ENCODE data around the gene LRP1B. TPM values are rescaled to one million over a fixed set of nuclear protein-coding genes. Genes with fewer than 3 reads are reported as not detected.
"Not testable (repeated sequence)": the region's sequence is repeated elsewhere in the genome, so short reads cannot be mapped to it uniquely, and the experiment has no call there.

LRP1B gene
- total and polyA plus RNA-seq, 4 donors = 0.01 to 0.84 (median 0.17) TPM

DNA sequence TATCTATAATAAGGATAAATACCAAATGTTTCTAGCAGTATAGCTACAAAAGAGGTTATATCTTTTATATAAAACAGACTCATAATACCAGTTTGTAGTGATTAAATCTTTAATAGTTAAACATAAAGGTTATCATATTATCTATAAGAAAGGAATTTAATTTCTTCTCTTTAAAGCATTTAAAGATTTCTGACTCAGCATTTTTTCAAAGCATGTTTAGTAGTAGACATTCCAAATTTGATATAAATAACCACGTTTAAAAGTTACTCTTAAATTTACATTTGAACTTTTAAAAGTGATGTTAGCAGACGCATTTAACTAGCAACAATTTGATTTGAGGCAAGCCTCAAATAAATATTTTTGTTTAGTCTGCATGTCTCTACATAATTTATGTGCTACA is 1842.6 kb downstream of the LRP1B start:
- 58% methylated on average over 2 of the region's 2 CpGs for WGBS
- Histone ChIP-seq H3K9ac (ENCODE audit: low read depth in 1 of 2, low read length in 2 of 2) (no peak overlapping the region), H3K27me3 (ENCODE audit: control insufficient read depth in 4 of 4, insufficient read depth in 4 of 4, low read length in 3 of 4) (no peaks in the 10 kb centered on the region), H3K9me3 (ENCODE audit: control insufficient read depth in 4 of 4, low read length in 3 of 4) (no peaks in the 10 kb centered on the region), H3K4me3 (ENCODE audit: low read depth in 1 of 3, low read length in 3 of 3) (no peak overlapping the region), H3K4me1 (ENCODE audit: control insufficient read depth in 4 of 4, insufficient read depth in 4 of 4, low read length in 3 of 4) (no peaks in the 10 kb centered on the region), H3K27ac (ENCODE audit: low read depth in 1 of 2, low read length in 2 of 2) (no peak overlapping the region), H3K36me3 (ENCODE audit: control insufficient read depth in 4 of 4, insufficient read depth in 3 of 4, low read depth in 1 of 4, low read length in 3 of 4) (no peaks in the 10 kb centered on the region)
- no peak for TF ChIP-seq NR2F2 (IDR thresholded peaks at IDR 0.05)
- TF ChIP-seq TAF1 (conservative IDR thresholded peaks at IDR 0.05) = no peak
- no peak for TF ChIP-seq HNF4A (conservative IDR thresholded peaks at IDR 0.05)
- TF ChIP-seq, protein P1, sequence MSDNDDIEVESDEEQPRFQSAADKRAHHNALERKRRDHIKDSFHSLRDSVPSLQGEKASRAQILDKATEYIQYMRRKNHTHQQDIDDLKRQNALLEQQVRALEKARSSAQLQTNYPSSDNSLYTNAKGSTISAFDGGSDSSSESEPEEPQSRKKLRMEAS (IDR thresholded peaks at IDR 0.05) = no peak
- TF ChIP-seq RXRA (IDR thresholded peaks at IDR 0.05) = no peak
- no peak for TF ChIP-seq GABPA (IDR thresholded peaks at IDR 0.05 in 1 of 2, conservative IDR thresholded peaks at IDR 0.05 in 1 of 2)
- no peak for TF ChIP-seq EGR1 (IDR thresholded peaks at IDR 0.05; ENCODE audit: low read depth in 2 of 2)
- TF ChIP-seq RAD21 (IDR thresholded peaks at IDR 0.05) = no peak
- TF ChIP-seq YY1 (IDR thresholded peaks at IDR 0.05) = no peak
- no peak for DNase-seq (ENCODE audit: low spot score)

DNA sequence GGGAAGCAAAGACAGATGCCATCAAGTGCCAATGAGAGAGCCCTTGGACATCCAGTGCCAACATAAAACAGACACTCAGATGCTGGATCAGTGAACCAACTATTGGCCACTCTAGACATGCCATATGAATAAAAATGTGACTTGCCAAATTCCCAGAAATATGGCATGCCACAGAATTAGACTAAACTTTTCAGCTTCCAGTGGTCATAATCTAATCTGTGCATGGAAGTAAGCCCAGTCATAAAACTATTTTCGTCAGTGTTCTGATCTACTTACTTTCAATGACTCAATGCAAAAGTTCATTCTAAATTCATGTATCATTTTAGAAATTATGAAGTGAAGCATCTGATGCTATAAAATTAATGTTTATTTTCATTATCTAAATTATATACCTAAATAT is 1844.4 kb downstream of the LRP1B start:
- Histone ChIP-seq H3K27me3 (ENCODE audit: control insufficient read depth in 4 of 4, insufficient read depth in 4 of 4, low read length in 3 of 4) (no peaks in the 10 kb centered on the region), H3K9me3 (ENCODE audit: control insufficient read depth in 4 of 4, low read length in 3 of 4) (no peaks in the 10 kb centered on the region), H3K4me1 (ENCODE audit: control insufficient read depth in 4 of 4, insufficient read depth in 4 of 4, low read length in 3 of 4) (no peaks in the 10 kb centered on the region), H3K4me3 (ENCODE audit: low read depth in 1 of 3, low read length in 3 of 3) (no peak overlapping the region), H3K36me3 (ENCODE audit: control insufficient read depth in 4 of 4, insufficient read depth in 3 of 4, low read depth in 1 of 4, low read length in 3 of 4) (no peaks in the 10 kb centered on the region), H3K27ac (ENCODE audit: low read depth in 1 of 2, low read length in 2 of 2) (no peak overlapping the region), H3K9ac (ENCODE audit: low read depth in 1 of 2, low read length in 2 of 2) (no peak overlapping the region)
- no peak for DNase-seq (ENCODE audit: low spot score)
- TF ChIP-seq YY1 (IDR thresholded peaks at IDR 0.05) (no peak), TAF1 (conservative IDR thresholded peaks at IDR 0.05) (no peak), RAD21 (IDR thresholded peaks at IDR 0.05) (no peak), SP1 (IDR thresholded peaks at IDR 0.05) (no peak), EGR1 (IDR thresholded peaks at IDR 0.05; ENCODE audit: low read depth in 2 of 2) (no peak), FOXA1 (IDR thresholded peaks at IDR 0.05) (no peak), NR2F2 (IDR thresholded peaks at IDR 0.05) (no peak), RXRA (IDR thresholded peaks at IDR 0.05) (no peak), HNF4A (conservative IDR thresholded peaks at IDR 0.05) (no peak), JUND (IDR thresholded peaks at IDR 0.05) (no peak)
- TF ChIP-seq, protein P2, sequence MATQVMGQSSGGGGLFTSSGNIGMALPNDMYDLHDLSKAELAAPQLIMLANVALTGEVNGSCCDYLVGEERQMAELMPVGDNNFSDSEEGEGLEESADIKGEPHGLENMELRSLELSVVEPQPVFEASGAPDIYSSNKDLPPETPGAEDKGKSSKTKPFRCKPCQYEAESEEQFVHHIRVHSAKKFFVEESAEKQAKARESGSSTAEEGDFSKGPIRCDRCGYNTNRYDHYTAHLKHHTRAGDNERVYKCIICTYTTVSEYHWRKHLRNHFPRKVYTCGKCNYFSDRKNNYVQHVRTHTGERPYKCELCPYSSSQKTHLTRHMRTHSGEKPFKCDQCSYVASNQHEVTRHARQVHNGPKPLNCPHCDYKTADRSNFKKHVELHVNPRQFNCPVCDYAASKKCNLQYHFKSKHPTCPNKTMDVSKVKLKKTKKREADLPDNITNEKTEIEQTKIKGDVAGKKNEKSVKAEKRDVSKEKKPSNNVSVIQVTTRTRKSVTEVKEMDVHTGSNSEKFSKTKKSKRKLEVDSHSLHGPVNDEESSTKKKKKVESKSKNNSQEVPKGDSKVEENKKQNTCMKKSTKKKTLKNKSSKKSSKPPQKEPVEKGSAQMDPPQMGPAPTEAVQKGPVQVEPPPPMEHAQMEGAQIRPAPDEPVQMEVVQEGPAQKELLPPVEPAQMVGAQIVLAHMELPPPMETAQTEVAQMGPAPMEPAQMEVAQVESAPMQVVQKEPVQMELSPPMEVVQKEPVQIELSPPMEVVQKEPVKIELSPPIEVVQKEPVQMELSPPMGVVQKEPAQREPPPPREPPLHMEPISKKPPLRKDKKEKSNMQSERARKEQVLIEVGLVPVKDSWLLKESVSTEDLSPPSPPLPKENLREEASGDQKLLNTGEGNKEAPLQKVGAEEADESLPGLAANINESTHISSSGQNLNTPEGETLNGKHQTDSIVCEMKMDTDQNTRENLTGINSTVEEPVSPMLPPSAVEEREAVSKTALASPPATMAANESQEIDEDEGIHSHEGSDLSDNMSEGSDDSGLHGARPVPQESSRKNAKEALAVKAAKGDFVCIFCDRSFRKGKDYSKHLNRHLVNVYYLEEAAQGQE (IDR thresholded peaks at IDR 0.05) = no peak
- TF ChIP-seq, protein P3, sequence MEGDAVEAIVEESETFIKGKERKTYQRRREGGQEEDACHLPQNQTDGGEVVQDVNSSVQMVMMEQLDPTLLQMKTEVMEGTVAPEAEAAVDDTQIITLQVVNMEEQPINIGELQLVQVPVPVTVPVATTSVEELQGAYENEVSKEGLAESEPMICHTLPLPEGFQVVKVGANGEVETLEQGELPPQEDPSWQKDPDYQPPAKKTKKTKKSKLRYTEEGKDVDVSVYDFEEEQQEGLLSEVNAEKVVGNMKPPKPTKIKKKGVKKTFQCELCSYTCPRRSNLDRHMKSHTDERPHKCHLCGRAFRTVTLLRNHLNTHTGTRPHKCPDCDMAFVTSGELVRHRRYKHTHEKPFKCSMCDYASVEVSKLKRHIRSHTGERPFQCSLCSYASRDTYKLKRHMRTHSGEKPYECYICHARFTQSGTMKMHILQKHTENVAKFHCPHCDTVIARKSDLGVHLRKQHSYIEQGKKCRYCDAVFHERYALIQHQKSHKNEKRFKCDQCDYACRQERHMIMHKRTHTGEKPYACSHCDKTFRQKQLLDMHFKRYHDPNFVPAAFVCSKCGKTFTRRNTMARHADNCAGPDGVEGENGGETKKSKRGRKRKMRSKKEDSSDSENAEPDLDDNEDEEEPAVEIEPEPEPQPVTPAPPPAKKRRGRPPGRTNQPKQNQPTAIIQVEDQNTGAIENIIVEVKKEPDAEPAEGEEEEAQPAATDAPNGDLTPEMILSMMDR (IDR thresholded peaks at IDR 0.05; ENCODE audit: low read depth, low read length, missing input control) = no peak
- TF ChIP-seq, protein P4, sequence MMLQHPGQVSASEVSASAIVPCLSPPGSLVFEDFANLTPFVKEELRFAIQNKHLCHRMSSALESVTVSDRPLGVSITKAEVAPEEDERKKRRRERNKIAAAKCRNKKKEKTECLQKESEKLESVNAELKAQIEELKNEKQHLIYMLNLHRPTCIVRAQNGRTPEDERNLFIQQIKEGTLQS (IDR thresholded peaks at IDR 0.05) = no peak
- TF ChIP-seq, protein P1 (IDR thresholded peaks at IDR 0.05) = no peak
- 60% methylated on average over 1 of the region's 1 CpG for WGBS

DNA sequence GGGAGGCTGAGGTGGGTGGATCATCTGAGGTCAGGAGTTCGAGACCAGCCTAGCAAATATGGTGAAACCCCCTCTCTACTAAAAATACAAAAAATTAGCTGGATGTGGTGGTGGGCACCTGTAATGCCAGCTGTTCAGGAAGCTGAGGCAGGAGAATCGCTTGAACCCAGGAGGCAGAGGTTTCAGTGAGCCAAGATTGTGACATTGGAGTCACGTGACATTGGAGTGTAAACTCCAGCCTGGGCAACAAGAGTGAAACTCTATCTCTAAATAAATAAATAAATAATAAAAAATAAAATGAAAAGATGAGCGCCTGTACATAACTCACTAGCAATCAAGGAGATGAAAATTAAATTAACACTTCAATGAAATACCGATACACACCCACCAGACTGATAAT is 1853.5 kb downstream of the LRP1B start:
- H3K9me3 ChIP-seq (ENCODE audit: control insufficient read depth in 4 of 4, low read length in 3 of 4); H3K27ac ChIP-seq (ENCODE audit: low read depth in 1 of 2, low read length in 2 of 2); DNase-seq (ENCODE audit: low spot score); H3K4me1 ChIP-seq (ENCODE audit: control insufficient read depth in 4 of 4, insufficient read depth in 4 of 4, low read length in 3 of 4); H3K4me3 ChIP-seq (ENCODE audit: low read depth in 1 of 3, low read length in 3 of 3); H3K9ac ChIP-seq (ENCODE audit: low read depth in 1 of 2, low read length in 2 of 2); H3K36me3 ChIP-seq (ENCODE audit: control insufficient read depth in 4 of 4, insufficient read depth in 3 of 4, low read depth in 1 of 4, low read length in 3 of 4); H3K27me3 ChIP-seq (ENCODE audit: control insufficient read depth in 4 of 4, insufficient read depth in 4 of 4, low read length in 3 of 4): not testable (repeated sequence)
- 74% methylated on average over 5 of the region's 5 CpGs for WGBS
